Pancreas (tissue), 10 donors: Measurements from ENCODE around the gene AIFM3. TPM values are rescaled to one million over a fixed set of nuclear protein-coding genes. Genes with fewer than 3 reads are reported as not detected.

Source experiments
- ATAC-seq, 4 donors: fragments of 200-7000 bp; cut with Tn5 transposase; one replicate each; pipeline versions ENCODE4 v1.8.0 to v1.9.1; 2020; ENCODE audit warnings: mild to moderate bottlenecking in 4 of 4, moderate library complexity in 4 of 4
- DNase-seq, 6 donors: peaks; one replicate each; pipeline ENCODE4 v3.0.0-alpha.2; 2020
- FAIRE-seq: peaks from 2 replicates; lab custom pipeline; 2012; peaks lifted over from hg19 to GRCh38; lab: Jason Lieb, UNC
- H3K27ac ChIP-seq, 4 donors: fragments of 200-600 bp; sonication (generic); 1 replicate in 3 of 4; 2 replicates in 1 of 4; pipeline versions ENCODE4 v1.5.0 to v1.8.0; 2020
- H3K27me3 ChIP-seq, 4 donors: fragments of 200-600 bp; one replicate each; pipeline ENCODE4 v1.8.0; 2021
- H3K36me3 ChIP-seq, 3 donors: fragments of 200-600 bp; sonication (generic) in 1 of 3; one replicate each; pipeline versions ENCODE4 v1.5.0 to v1.8.0; 2020 to 2021
- H3K4me1 ChIP-seq, 3 donors: fragments of 200-600 bp; one replicate each; pipeline ENCODE4 v1.8.0; 2021
- H3K4me3 ChIP-seq, 4 donors: fragments of 200-600 bp; sonication (generic) in 2 of 4; one replicate each; pipeline versions ENCODE4 v1.5.0 to v1.8.0; 2020 to 2021
- H3K9me3 ChIP-seq, 4 donors: fragments of 200-600 bp; one replicate each; pipeline ENCODE4 v1.8.0; 2021
- CTCF ChIP-seq, 4 donors: fragments of 200-600 bp; sonication (generic) in 3 of 4; IDR thresholded peaks; one replicate each; pipeline versions ENCODE4 v1.5.0 to v1.8.0; 2021; ENCODE audit warnings: antibody characterized with exemption in 4 of 4
- WGBS, 2 donors: extraction: QIAGEN DNeasy Blood & Tissue Kit; methylation state at CpG; one replicate each; pipeline ENCODE4 v1.1.7; 2013; 5-methylcytosine and 5-hydroxymethylcytosine counted together
- intact Hi-C, 3 donors: fragments of 100-400 bp; cut with DNase I; formaldehyde crosslinking; loops; one replicate each; pipeline versions ENCODE4 v1.11.1 to v1.14.2; 2022
- polyA plus RNA-seq, 2 donors: library from polyadenylated mRNA; stranded (reverse); fragments of 200-250 nt; gene quantifications; one replicate each; pipeline ENCODE4 v1.2.3, GENCODE V29; 2013
- total RNA-seq, 6 donors: library from RNA; stranded (reverse); fragmentation: NEBNext Ultra II Directional in 4 of 6; extraction: Animal tissue kit (Norgen Biotek cat#: 25700) in 4 of 6; gene quantifications; one replicate each; pipeline versions ENCODE4 v1.2.1 to v1.2.4, GENCODE V29; 2021 to 2023
- donor health status: healthy with polysubstance abuse.
- donor health status: DM: no; HTN: no; CAD: no; lungs with moderate emphysema.
- donor health status: DM: no; HTN: no; CAD: no.
- donor health status: control.
- donor health status: control.
- donor health status: Bipolar disorder and iron deficiency.
- donor health status: DM: yes; HTN: yes; CAD: no.
- donor health status: DM: no; HTN: no; CAD: no.
- donor health status: DM: no; HTN: no; CAD: no.
- donor health status: DM: yes; HTN: yes; CAD: no.

AIFM3 gene
- total and polyA plus RNA-seq, 8 donors, result 0.63 to 4.5 (median 1.1) TPM

GRCh38 chr22:20959578-20960461 is 7.2 kb upstream of the AIFM3 start:
- DNase-seq (peak in 1 of 6 donors; percentile 20), FAIRE-seq (no peak), ATAC-seq (no peak)
- Histone ChIP-seq H3K4me3 (no peak overlapping the region), H3K4me1 (peaks cover 4 to 14% (median 4%) of the 10 kb centered on the region in 3 donors), H3K36me3 (no peaks in the 10 kb centered on the region), H3K9me3 (no peaks in the 10 kb centered on the region), H3K27ac (no peak overlapping the region), H3K27me3 (no peaks in the 10 kb centered on the region)
- intact Hi-C loops, result no loop called here
- TF ChIP-seq CTCF (IDR thresholded peaks at IDR 0.05), result no peak
- WGBS, 2 donors, result 90 to 91% methylated on average over 20 of the region's 20 CpGs

GRCh38 chr22:20960609-20961008 is 6.4 kb upstream of the AIFM3 start:
- WGBS, 2 donors, result 78 to 93% methylated on average over 4 of the region's 4 CpGs
- H3K4me1 ChIP-seq, result peaks cover 4 to 14% (median 4%) of the 10 kb centered on the region in 3 donors
- no peak for TF ChIP-seq CTCF (IDR thresholded peaks at IDR 0.05)
- H3K36me3 ChIP-seq, result no peaks in the 10 kb centered on the region
- no peak for DNase-seq
- H3K9me3 ChIP-seq, result no peaks in the 10 kb centered on the region
- no peak for FAIRE-seq
- ATAC-seq, result no peak
- intact Hi-C loops, result no loop called here
- no peak overlapping the region for H3K4me3 ChIP-seq
- no peak overlapping the region for H3K27ac ChIP-seq
- no peaks in the 10 kb centered on the region for H3K27me3 ChIP-seq

GRCh38 chr22:20962491-20962945 is 4.5 kb upstream of the AIFM3 start:
- Histone ChIP-seq H3K36me3 (no peaks in the 10 kb centered on the region), H3K27me3 (no peaks in the 10 kb centered on the region), H3K27ac (no peak overlapping the region), H3K4me1 (peaks cover 0 to 5% (median 4%) of the 10 kb centered on the region in 3 donors), H3K4me3 (no peak overlapping the region), H3K9me3 (no peaks in the 10 kb centered on the region)
- 85 to 93% methylated on average over 5 to 6 of the region's 6 CpGs for WGBS, 2 donors
- no peak for DNase-seq
- ATAC-seq, result no peak
- no peak for FAIRE-seq
- TF ChIP-seq CTCF (IDR thresholded peaks at IDR 0.05), result no peak
- intact Hi-C loops, result no loop called here

GRCh38 chr22:20963201-20964052 is 3.6 kb upstream of the AIFM3 start:
- H3K4me1 ChIP-seq, result peaks cover 0 to 4% (median 0%) of the 10 kb centered on the region in 3 donors
- no peak for ATAC-seq
- H3K27me3 ChIP-seq, result no peaks in the 10 kb centered on the region
- no peak overlapping the region for H3K4me3 ChIP-seq
- intact Hi-C loops, result no loop called here
- no peaks in the 10 kb centered on the region for H3K36me3 ChIP-seq
- no peak overlapping the region for H3K27ac ChIP-seq
- H3K9me3 ChIP-seq, result no peaks in the 10 kb centered on the region
- WGBS, 2 donors, result 58 to 67% methylated on average over 7 of the region's 7 CpGs
- no peak for DNase-seq
- no peak for FAIRE-seq
- no peak for TF ChIP-seq CTCF (IDR thresholded peaks at IDR 0.05)
